Suppressor macrophage (primary cell): ENCODE data around the gene SYCP2.

Source experiments
- DNase-seq, 4 experiments: peaks; one replicate each; pipeline ENCODE4 v3.0.0-alpha.2; 2020 to 2022

SYCP2 gene

GRCh38 chr20:59821201-59821600 is 112.2 kb downstream of the SYCP2 start:
- no peak for DNase-seq

GRCh38 chr20:59820204-59821041 is 113.0 kb downstream of the SYCP2 start:
- no peak for DNase-seq

- DNase-seq: no peak
Observed at GRCh38 chr20:59819496-59820203, 113.8 kb downstream of the SYCP2 start.

GRCh38 chr20:59818911-59819310 is 114.5 kb downstream of the SYCP2 start:
- no peak for DNase-seq

GRCh38 chr20:59817846-59818615 is 115.4 kb downstream of the SYCP2 start:
- DNase-seq: no peak

GRCh38 chr20:59817406-59817805 is 116.0 kb downstream of the SYCP2 start:
- no peak for DNase-seq

- DNase-seq: no peak
Observed at GRCh38 chr20:59816146-59816738, 117.2 kb downstream of the SYCP2 start.

GRCh38 chr20:59814840-59815340 is 118.5 kb downstream of the SYCP2 start:
- no peak for DNase-seq

GRCh38 chr20:59813948-59814839 is 119.2 kb downstream of the SYCP2 start:
- DNase-seq: no peak
